RWPE2 (cell line): Measurements from ENCODE around the gene MALRD1.

ENCODE experiments used
- ATAC-seq: fragments of 200-7000 bp; cut with Tn5 transposase; 3 replicates; pipeline ENCODE4 v1.9.1; 2021; ENCODE audit warnings: low read depth
- DNase-seq: peaks from one replicate; pipeline ENCODE4 v3.0.0-alpha.2; 2020; ENCODE audit warnings: low spot score
- H3K27ac ChIP-seq: fragments of 450-650 bp; 2 replicates; pipeline ENCODE4 v1.5.1; 2017; ENCODE audit warnings: mild to moderate bottlenecking; ENCODE audit not compliant: poor library complexity, severe bottlenecking
- H3K27me3 ChIP-seq: fragments of 250-450 bp; sonication (Bioruptor Pico); 2 replicates; pipeline ENCODE4 v1.5.1; 2021; ENCODE audit warnings: mild to moderate bottlenecking, moderate library complexity; ENCODE audit not compliant: insufficient read depth, poor library complexity, severe bottlenecking
- H3K36me3 ChIP-seq: fragments of 250-450 bp; sonication (Bioruptor Pico); 2 replicates; pipeline ENCODE4 v1.5.1; 2020; ENCODE audit warnings: low read depth, mild to moderate bottlenecking, moderate library complexity
- H3K4me1 ChIP-seq: fragments of 250-450 bp; sonication (Bioruptor Pico); 2 replicates; pipeline ENCODE4 v1.5.1; 2021; ENCODE audit warnings: mild to moderate bottlenecking, moderate library complexity; ENCODE audit not compliant: insufficient read depth, poor library complexity, severe bottlenecking
- H3K4me3 ChIP-seq: fragments of 250-450 bp; sonication (Bioruptor Pico); 2 replicates; pipeline ENCODE4 v1.5.1; 2021; ENCODE audit warnings: mild to moderate bottlenecking, moderate library complexity; ENCODE audit not compliant: severe bottlenecking
- H3K9me3 ChIP-seq: fragments of 250-450 bp; sonication (Bioruptor Pico); 2 replicates; pipeline ENCODE4 v1.5.1; 2021; ENCODE audit warnings: mild to moderate bottlenecking, moderate library complexity; ENCODE audit not compliant: severe bottlenecking
- CTCF ChIP-seq: fragments of 450-650 bp; IDR thresholded peaks from one replicate; pipeline ENCODE4 v1.5.1; 2017; ENCODE audit warnings: mild to moderate bottlenecking, moderate library complexity; ENCODE audit not compliant: poor library complexity, severe bottlenecking

The MALRD1 gene

GRCh38 chr10:19658131-19658530 is 609.5 kb downstream of the MALRD1 start:
- H3K4me3 ChIP-seq: no peak overlapping the region
- no peaks in the 10 kb centered on the region for H3K36me3 ChIP-seq
- TF ChIP-seq CTCF: no peak
- no peak overlapping the region for H3K27ac ChIP-seq
- no peaks in the 10 kb centered on the region for H3K9me3 ChIP-seq
- peaks cover 15% of the 10 kb centered on the region for H3K4me1 ChIP-seq
- no peaks in the 10 kb centered on the region for H3K27me3 ChIP-seq
- ATAC-seq: no peak
- no peak for DNase-seq

GRCh38 chr10:19658622-19659233 is 610.1 kb downstream of the MALRD1 start:
- TF ChIP-seq CTCF: no peak

GRCh38 chr10:19659920-19660655 is 611.5 kb downstream of the MALRD1 start:
- no peak overlapping the region for H3K4me3 ChIP-seq
- TF ChIP-seq CTCF: no peak
- H3K9me3 ChIP-seq: no peaks in the 10 kb centered on the region
- no peaks in the 10 kb centered on the region for H3K27me3 ChIP-seq
- ATAC-seq (peak; percentile 83), DNase-seq (no peak)
- H3K36me3 ChIP-seq: no peaks in the 10 kb centered on the region
- H3K27ac ChIP-seq: peak overlapping the region; percentile 19
- peaks cover 2% of the 10 kb centered on the region for H3K4me1 ChIP-seq

More at GRCh38 chr10:19658622-19659233, 610.1 kb downstream of the MALRD1 start:
- DNase-seq (no peak), ATAC-seq (no peak)
- no peak overlapping the region for H3K4me3 ChIP-seq
- no peaks in the 10 kb centered on the region for H3K9me3 ChIP-seq
- no peaks in the 10 kb centered on the region for H3K36me3 ChIP-seq
- H3K27ac ChIP-seq: no peak overlapping the region
- peaks cover 15% of the 10 kb centered on the region for H3K4me1 ChIP-seq
- H3K27me3 ChIP-seq: no peaks in the 10 kb centered on the region

- no peak for TF ChIP-seq CTCF
- Histone ChIP-seq H3K9me3 (no peaks in the 10 kb centered on the region), H3K36me3 (no peaks in the 10 kb centered on the region), H3K27me3 (no peaks in the 10 kb centered on the region), H3K4me1 (no peaks in the 10 kb centered on the region), H3K27ac (no peak overlapping the region), H3K4me3 (no peak overlapping the region)
- no peak for DNase-seq
- no peak for ATAC-seq
Observed at GRCh38 chr10:19663344-19663743, 614.7 kb downstream of the MALRD1 start.

GRCh38 chr10:19668116-19668515 is 619.5 kb downstream of the MALRD1 start:
- ATAC-seq (no peak), DNase-seq (no peak)
- no peak overlapping the region for H3K27ac ChIP-seq
- no peaks in the 10 kb centered on the region for H3K36me3 ChIP-seq
- TF ChIP-seq CTCF: no peak
- no peaks in the 10 kb centered on the region for H3K27me3 ChIP-seq
- H3K4me3 ChIP-seq: no peak overlapping the region
- H3K9me3 ChIP-seq: no peaks in the 10 kb centered on the region
- H3K4me1 ChIP-seq: no peaks in the 10 kb centered on the region
